ENCODE measurements around the gene CDC34.

CDC34 gene

GRCh38 chr19:543910-544608, 12.5 kb downstream of the CDC34 start, which contains the start of gene GZMM:
GZMM (plus strand) TSS chr19:544053; CDS start chr19:544072, 19 bp downstream.
- no peak for DNase-seq

GRCh38 chr19:547117-547516, 15.6 kb downstream of the CDC34 start:
- no peak for DNase-seq

DNA sequence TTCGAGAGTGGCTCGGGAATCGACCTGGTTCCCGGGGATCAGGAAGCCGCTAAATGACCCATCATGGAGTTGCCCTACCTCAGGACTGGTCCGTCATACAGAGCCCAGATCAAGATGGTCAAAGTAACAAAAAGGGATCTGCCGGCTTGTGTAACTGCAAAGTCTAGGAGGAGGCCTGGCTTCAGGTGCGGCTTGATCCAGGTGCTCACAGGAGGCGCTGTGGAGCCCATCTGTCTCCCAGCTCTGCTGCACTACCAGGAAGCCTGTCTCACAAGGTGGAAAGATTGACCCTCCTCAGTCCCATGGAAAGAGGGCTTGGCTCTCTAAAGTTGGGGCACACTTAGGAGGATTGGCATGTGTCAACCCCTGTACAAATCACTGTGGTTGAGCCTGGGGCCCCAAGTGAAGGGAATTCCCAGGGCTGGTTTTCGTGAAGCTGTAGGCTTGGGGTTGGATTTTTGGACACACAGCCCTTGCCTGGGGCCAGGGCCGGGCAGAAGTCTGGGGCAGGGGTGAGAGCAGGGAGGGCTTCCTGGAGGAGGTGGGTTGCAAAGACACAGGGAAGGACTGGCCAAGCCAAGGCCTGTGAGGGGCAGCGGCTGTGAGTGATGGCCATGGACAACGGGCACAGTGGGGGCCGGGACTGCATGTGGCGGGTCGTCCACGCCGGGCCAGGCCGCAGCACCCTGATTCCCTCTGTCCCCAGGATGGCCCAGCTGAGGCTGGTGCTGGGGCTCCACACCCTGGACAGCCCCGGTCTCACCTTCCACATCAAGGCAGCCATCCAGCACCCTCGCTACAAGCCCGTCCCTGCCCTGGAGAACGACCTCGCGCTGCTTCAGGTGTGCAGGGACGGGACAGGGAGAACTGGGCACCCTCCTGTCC, 16.5 kb downstream of the CDC34 start:
- no peak for DNase-seq

DNA sequence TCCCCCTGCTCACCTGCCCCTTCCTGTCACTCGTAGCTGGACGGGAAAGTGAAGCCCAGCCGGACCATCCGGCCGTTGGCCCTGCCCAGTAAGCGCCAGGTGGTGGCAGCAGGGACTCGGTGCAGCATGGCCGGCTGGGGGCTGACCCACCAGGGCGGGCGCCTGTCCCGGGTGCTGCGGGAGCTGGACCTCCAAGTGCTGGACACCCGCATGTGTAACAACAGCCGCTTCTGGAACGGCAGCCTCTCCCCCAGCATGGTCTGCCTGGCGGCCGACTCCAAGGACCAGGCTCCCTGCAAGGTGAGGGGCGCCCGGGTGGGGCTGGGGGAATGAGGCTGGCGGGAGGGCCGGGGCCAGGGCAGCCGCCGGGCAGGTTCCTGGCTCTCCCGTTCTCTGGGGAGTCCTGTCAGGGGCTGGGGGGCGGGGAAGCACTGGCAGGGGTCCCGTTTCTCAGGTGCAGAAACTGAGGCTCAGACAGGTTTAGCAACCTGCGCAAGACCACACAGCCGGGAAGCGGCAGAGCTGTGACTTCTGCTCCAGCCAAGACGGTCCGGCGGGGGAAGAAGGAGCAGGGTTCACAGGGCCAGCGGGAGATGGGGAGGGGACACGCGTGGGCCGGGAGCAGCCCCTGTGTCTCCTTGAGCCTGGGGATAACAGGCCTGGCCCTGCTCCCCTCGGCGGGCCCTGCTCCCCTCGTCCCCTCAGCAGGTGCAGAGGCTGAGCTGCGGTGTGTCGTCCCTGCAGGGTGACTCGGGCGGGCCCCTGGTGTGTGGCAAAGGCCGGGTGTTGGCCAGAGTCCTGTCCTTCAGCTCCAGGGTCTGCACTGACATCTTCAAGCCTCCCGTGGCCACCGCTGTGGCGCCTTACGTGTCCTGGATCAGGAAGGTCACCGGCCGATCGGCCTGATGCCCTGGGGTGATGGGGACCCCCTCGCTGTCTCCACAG, 17.6 kb downstream of the CDC34 start:
- DNase-seq: no peak

DNA sequence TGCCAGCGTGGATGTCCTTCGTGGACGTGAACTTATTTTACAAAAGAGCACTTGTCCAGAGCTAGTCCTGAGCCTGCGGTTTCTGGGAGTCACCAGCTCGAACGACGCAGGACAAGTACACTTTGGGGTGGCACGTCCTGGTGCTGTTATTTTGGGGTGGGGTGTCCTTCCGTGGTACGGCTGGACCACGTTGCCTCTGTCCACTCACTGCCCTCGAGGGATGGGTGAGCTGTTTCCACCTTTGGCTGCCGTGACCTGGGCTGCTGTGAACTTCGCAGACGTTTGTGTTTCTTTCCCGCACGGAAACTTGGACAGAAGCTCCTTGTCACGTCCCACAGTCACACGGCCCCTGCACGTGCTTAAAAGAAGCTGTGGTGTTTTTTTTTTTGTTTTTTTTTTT, 23.3 kb downstream of the CDC34 start:
- no peak for DNase-seq

DNA sequence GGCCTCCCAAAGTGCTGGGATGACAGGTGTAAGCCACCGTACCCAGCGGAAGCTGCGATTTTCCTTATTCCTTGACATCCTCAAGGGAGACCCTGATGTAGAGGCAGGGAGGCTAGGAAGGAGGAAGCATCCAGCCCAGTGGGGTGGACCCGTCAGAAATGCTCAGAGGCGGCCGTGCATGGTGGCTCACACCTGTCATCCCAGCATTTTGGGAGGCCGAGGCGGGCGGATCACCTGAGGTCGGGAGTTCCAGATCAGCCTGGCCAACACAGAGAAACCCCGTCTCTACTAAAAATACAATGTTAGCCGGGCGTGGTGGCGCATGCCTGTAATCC, 23.9 kb downstream of the CDC34 start:
- no peak for DNase-seq

DNA sequence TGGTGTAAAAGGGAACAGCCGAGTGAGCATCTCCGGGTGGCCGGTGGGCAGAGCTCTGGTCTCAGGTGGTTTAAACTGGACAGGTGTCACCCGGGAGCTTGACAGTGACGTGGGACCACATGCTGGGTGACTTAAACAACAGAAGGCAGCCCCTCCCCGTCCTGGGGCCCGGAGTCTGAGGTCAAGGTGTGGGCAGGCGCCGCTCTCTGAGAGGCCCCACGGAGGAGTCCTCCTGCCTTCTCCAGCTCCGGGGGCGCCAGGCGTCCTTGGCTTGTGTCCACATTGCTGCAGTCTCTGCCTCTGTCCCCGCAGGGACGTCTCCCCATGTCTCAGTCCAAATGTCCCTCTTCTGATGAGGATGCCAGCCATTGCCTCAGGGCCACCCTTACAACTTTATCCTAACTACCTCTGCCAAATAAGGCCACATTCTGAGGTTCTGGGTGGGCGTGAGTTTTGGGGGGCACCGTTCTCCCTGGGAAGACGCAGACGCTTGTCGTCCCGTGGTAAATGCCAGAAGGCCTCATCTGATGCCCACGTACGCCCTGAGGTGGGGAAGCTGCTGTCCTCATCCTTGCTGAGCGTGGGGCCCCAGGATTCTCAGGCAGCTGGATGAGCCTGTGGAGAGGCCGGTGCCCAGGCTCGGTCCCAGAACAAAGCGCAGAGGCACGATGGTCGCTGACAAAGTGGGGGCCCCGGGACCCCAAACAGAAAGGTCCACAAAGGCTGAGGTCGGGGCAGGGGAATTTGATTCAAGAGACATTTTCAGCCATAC, 25.2 kb downstream of the CDC34 start:
- DNase-seq: no peak

DNA sequence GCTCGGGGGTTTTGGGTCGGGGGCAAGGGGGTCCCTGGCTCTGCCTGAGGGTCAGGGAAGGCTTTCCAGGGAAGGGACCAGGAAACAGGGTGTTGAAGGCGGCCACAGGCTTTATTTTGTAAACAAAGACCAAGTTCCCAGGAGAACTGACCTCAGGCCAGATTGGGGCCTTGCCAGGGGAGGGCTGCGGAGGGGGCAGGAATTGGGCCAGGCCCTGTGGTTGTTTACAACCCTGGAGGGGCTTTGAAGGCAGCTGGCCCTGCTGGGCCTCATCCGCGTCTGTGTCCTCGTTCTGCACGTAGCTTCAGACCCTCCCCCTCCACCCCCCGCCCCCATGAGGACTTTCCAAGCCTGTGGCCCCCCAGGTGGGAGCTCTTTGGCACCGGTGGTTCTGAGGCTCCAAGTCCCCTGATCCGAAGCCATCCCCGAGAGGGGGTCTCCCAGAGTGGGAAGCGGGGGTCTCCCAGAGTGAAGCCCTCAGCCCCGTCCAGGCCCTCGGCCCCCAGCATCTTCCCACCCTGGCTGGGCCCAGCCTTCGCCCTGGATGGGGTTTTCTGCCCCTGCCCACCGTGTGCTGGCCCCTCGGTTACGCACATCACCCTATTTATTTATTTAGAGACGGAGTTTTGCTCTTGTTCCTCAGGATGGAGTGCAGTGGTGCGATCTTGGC, 27.3 kb downstream of the CDC34 start:
- DNase-seq: no peak

DNA sequence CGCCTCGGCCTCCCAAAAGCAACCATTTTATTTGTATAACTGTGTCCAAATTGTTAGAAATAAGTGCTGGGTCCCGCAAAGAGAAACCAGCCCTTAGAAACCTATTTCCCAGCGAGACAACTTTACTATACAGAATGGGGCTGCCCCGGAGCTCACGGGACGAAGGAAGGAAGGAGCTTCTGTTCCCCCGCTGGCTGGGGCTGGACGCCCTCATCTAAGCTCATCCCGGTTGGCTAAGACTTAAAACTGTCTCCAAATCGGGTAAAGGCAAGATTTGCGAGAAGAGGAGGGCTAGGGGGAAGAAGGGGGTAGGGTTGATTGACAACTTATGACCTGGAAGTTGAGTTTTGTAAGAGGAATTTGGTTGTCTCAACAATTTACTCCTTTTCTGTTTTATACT, 28.6 kb downstream of the CDC34 start:
- no peak for DNase-seq

GRCh38 chr19:566403-566802, 34.8 kb downstream of the CDC34 start:
- DNase-seq: no peak

DNA sequence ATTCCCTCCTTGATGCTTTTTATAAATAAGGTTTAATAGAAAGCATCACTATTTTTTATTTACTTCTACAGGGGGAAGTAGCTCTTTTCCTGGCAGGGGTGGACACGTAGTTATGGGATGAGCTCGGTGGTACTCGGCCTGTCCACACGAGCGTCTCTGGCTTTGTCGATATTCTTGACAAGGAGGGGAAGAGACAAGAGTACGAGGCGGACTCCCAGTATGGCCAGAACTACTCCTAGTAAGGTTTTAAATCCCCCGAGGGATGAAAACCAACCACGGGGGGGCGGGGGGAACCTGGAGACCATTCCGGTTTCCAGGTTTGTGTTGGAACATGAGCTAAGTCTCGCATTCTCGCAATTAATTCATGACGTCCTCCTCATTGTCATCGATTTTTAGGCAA, 35.3 kb downstream of the CDC34 start:
- no peak for DNase-seq

DNA sequence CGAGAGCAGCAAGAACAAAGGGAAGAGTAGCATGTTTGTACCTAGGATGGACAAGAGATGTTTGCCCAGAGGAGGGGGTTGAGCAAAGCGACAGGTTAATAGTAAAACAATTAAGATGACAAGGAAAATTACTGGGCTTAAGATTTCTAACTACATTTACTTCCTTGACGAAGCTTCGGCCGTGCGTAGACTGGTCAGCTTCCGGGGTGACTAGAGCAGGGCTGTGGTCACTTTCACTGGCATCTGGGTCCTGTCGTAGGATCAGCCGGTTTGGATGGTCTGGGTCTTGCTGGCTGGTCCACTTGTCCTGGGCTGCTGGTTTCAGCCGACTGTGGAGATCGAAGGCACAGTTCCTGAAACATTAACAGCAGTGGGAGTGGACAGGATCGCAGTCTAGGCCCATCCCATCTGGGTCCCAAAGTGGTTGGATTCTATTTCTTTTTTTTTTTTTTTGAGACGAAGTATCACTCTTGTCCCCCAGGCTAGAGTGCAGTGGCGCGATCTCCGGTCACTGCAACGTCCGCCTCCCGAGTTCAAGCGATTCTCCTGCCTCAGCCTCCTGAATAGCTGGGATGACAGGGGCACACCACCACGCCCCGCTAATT, 35.8 kb downstream of the CDC34 start:
- DNase-seq: no peak

DNA sequence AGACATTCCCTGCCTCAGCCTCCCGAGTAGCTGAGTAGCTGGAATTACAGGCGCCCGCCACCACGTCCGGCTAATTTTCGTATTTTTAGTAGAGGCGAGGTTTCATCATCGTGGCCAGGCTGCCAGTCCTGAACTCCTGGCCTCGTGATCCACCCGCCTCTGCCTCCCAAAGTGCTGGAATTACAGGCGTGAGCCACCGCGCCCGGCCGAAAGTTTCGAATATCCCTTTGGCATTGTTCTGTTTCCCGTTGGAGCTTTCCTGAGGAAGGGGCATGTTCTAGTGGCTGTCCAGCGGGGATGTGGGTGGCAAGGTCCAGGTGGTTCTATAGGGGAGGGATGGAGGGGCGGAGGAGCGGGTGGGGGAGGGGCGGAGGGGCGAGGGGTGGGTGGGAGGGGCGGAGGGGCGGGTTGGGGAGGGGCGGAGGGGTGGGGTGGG, 38.7 kb downstream of the CDC34 start:
- DNase-seq: no peak

DNA sequence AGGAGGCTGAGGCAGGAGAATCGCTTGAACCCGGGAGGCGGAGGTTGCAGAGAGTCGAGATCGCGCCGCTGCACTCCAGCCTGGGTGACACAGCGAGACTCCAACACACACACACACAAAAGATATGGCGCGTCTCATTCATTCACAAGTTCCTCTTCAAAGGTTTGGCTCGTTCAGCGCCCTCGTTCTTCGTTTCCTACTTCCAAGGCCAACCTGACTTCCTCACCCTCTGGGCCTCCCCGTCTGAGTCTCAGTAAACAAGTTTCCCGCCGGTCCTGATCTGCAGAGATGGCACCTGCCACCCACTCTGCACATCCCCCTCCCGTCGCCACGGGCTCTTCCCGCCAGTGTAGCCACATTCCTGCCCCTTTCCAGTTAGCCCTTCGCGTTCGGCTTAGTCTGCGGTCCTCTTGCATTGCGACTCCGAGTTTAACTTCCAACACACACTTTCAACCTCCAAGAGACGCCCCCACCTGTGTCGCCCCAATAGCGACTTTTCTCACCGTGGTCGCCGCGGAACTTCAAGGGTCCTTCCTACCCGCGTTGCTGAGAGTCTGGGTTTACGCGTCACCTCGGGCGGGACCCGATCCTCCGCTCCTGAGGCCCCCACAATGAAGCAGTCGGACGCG, 39.5 kb downstream of the CDC34 start:
- no peak for DNase-seq

DNA sequence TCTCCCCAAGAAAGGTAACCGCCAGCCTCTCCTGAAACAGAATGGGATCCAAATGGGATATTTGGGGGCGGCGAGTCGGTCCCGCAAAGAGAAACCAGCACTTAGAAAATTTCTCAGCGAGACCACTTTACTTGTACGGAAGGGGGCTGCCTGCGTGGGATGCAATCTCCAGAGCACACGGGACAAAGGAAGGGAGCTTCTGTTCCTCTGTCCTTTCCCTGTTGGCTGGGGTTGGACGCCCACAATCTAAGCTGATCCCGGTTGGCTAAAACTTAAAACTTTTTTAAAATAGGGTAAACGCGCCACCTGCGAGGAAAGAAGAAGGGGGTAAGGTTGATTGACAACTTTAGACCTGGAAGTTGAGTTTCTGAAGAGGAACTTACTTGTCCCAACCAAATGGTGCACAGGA, 40.0 kb downstream of the CDC34 start:
- no peak for DNase-seq

DNA sequence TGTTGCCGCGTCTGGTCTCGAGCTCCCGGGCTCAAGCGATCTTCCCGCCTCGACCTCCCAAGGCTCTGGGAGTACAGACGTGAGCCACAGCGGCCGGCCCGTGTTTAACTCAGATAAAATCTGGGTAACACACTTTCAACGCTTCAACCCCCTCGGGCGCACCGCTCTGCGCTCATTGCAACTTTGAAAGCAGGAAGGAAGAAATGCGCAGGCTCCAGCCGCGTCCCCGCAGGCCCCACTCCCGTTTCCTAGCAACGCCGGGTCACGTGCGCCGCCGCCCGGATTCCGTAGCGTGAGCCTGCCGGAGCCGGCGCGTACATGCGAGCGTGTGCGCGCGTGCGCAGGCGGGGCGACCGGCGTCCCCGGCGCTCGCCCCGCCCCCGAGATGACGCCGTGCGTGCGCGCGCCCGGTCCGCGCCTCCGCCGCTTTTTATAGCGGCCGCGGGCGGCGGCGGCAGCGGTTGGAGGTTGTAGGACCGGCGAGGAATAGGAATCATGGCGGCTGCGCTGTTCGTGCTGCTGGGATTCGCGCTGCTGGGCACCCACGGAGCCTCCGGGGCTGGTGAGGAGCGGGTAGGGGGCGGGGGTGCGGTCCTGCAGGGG, 40.7 kb downstream of the CDC34 start, which contains the start of gene BSG:
BSG (plus strand) TSS at position 457 of the 603 bp plus-strand sequence; CDS start at position 496, 39 bp downstream.
- DNase-seq: peak; percentile 59 to 70

DNA sequence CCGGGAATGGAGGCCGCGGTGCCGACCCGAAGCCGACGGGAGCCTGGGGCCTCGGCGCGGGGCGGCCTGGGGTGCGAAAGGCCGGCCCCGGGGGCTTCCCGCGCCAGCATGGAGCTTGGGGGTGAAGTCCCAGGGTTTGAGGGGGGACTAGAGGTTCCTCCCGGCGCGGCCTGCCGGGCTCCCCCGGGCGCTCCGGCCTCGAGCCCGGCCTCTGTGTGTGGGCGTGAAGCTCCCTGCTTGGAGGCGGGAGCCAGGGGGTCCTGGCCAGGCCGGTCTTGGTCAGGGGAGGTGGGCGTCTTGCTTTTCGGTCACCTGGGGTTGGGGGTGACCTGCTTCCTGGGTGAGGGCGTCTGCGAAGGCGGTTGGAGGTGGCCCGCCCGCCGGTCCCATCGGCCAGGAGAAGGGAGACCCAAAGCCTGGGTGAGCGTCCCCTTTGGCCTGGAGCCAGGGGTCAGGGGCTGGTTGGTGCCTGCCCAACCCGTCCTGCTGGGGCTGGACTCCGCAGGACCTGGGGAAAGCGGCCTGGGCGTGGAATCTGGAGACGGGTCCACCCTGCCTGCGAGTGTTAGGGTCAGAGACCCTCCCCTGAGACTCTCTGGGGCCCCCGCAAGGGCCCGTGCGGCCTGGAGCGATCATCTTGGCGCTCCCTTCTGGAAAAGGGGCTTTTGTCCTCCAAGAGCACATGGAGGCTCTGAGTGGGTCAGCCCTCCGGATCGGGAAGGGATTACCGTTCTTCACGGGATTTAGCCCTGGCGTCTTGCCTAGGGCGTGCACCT, 41.4 kb downstream of the CDC34 start:
- no peak for DNase-seq

GRCh38 chr19:573519-573825, 41.9 kb downstream of the CDC34 start:
- no peak for DNase-seq

All from cerebellar nuclear complex (tissue), 1 donor.